ENCODE data around the gene FRMD8.
A peak's percentile ranks its signal among the peaks of the same experiment; 100 is the strongest.
"Not testable (repeated sequence)": the region's sequence is repeated elsewhere in the genome, so short reads cannot be mapped to it uniquely, and the experiment has no call there.

Gene FRMD8

DNA sequence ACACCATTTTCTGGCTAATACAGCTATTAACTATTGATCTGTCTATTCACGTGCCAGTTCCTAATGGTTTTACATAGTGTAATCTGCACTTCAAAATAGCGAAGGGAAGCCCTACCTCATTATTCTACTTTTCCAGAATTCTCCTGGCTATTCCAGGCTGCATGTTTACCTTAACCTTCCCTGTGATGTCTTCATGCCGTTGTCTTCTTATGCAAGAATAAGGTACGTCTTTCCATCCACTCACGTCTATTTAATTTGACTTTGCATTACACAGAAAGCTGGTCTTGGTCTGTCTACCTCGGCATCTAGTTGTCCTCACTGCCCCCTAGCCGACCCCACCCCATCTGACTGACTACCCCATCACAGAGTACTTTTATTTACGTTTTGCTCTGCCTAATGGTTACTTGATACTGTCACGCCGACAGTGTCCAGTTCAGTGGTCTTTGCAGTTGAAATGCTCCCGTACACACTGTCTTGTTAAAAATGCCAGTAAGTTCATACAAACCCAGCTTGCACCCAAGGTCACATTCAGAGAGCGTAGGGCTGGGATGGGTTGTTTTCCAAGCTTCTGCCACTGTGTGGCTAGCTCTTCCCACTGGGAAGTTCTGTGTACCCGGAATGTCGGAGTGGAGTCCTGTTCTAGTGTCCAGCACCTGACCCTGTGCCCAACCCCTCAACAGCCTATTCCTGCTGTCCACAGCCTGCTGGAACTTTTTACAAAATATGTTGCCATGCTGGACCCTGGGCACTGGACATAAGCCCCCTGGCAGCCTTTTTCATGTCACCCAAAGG lies 51.2 kb downstream of the FRMD8 start:
- DNase-seq = no peak

DNA sequence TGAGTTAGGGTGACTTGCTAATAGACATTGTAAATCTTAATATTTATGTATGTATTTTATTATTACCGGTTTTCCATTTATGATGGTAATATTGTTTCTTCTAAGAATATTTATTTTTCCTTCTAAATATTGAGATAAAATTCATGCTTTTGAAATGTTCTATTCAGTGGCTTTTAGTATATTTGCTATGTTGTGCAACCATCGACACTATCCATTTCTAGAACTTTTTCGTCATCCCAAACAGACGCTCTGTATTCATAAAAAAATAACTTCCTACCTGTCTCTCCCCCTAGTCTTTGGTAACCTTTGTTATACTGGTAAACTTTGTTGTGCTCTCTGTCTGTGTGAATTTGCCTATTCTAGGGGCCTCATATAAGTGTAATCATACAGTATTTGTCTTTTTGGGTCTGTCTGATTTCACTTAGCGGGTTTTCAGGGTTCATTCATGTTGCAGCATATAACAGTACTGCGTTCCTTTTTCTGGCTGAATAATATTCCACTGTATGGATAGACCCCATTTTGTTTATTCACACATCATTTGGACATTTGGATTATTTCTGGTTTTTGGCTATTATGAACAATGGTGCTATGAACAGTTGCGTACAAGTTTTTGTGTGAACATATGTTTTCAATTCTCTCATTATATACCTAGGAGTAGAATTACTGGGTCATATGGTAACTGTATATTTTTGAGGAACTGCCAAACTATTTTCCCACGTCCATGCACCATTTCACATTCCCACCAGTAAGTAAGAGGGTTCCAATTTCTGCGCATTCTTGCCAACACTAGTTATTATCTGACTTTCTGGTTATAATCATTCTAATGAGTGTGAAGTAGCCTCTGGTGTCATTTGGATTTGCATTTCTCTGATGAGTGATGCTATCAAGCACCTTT lies 52.1 kb downstream of the FRMD8 start:
- DNase-seq = peak; percentile 73

GRCh38 chr11:65439331-65440181 lies 53.1 kb downstream of the FRMD8 start:
- no peak for DNase-seq

DNA sequence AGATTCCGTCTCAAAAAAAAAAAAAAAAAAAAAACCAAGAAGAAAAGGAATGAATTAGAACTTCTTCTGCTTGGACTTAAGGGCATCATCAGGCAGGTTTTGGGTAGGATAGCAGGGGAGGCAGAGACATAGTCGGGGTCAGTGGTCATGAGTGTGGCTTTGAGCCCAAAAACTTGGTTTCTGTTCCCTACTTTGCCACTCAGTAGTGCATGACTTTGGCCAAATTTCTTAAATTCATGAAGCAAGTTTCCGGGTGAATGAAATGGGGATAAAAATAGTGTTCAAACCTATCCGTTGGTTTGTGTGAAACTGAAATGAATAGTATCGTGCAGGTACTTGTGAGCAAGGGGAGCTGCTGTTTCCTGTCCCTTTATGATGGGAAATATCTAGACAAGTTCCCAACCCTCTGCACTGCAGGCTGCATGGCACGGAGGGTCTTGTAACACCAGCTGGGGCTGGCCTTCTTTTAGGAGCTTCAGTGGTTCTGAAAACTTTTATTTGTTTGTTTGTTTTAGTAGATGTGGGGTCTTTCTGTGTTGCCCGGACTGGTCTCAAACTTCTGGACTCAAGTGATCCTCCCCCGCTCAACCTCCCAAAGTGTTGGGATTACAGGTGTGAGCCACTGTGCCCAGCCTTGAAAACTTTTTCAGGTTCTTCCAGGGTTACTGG lies 54.5 kb downstream of the FRMD8 start:
- DNase-seq = no peak

DNA sequence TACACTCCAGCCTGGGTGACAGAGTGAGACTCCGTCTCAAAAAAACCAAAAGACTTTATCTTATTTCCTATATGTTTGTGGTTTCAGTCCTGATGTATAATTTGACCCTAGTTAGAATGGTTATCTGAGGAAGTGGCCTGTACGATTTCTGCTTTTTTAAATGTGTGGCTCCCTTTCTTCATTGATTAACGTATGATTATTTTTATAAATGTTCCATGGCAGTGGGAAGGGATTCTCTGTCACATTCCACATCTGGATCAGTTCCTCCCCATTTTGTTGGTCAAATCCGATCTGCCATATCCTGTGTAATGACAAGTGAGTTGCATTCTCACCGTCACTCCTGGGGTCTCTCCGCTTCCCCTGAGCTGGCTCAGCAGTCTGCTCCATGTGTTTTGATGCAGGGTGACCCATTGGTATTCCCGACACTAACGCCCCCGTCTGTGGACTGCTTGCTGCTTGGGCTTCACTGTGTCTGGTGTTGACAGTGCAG lies 56.5 kb downstream of the FRMD8 start:
- no peak for DNase-seq

GRCh38 chr11:65444314-65445051 lies 58.0 kb downstream of the FRMD8 start:
- DNase-seq = no peak

- DNase-seq = no peak
Observed at GRCh38 chr11:65445101-65445603, 58.7 kb downstream of the FRMD8 start.

GRCh38 chr11:65445604-65446445 lies 59.4 kb downstream of the FRMD8 start:
- no peak for DNase-seq

DNA sequence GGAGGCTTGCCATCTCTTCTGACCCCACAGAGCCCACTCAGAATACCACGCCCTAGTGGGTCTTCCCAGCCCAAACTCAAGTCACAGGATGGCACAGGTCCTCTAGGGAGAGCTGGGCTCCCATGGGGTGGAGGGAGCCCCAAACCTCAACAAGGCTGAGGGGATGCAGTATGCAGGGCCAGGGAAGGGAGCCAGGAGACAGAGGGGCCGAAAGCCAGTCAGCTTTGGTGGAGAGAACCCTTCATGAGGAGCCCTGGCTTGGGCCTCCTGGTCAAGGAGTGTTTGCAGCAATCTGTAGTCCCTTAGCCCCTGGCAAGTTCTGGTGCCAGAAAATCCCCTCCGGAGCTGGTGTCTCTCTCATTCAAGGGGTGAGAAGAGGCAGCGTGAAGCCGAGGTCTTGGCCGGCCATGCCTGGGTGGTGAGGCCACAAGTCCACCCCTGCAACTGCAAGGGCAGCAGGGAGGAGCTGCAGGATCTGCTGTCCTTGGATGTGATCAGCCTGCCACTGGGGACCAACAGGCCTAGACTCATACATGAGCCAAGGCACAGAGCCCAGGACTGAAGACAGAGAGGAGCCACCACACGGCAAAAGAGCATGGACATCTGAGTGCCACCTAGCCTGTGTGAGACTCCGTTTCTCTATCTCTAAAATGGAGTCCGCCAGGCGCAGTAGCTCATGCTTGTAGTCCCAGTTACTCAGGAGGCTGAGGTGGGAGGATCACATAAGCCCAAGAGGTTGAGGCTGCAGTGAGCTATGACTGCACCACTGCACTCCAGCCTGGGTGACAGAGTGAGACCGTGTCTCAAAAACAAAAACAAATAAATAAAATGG lies 60.2 kb downstream of the FRMD8 start:
- no peak for DNase-seq

DNA sequence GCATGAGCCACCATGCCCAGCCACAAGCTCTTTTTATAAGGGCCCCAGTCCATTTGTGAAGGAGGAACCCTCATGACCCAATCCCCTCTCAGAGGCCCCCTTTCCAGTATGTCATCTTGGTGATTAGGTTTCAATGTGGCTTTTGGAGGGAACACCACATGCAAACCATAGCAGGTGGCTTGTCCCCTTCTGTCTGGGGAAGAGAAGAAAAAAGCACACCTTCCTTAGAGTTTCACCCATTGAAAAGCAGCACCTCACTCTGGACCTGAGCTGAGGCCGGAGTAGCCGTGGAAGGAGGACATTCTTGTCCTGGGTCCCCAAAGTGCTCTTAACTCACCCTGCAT lies 61.6 kb downstream of the FRMD8 start:
- DNase-seq = no peak

- no peak for DNase-seq
Observed at GRCh38 chr11:65448418-65449105, 62.1 kb downstream of the FRMD8 start.

- DNase-seq = not testable (repeated sequence)
Observed at GRCh38 chr11:65451301-65451700, 64.9 kb downstream of the FRMD8 start.

DNA sequence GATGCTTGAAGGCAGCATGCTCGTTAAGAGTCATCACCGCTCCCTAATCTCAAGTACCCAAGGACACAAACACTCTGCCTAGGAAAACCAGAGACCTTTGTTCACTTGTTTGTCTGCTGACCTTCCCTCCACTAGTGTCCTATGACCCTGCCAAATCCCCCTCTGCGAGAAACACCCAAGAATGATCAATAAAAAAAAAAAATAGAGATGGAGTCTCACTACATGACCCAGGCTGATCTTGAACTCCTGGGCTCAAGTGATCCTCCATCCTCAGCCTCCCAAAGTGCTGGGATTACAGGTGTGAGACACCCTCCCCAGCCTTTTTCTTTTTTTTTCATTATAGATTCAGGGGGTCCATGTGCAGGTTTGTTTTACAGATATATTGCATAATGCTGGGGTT lies 65.8 kb downstream of the FRMD8 start:
- not testable (repeated sequence) for DNase-seq

- no peak for DNase-seq
Observed at GRCh38 chr11:65452806-65453490, 66.5 kb downstream of the FRMD8 start.

DNA sequence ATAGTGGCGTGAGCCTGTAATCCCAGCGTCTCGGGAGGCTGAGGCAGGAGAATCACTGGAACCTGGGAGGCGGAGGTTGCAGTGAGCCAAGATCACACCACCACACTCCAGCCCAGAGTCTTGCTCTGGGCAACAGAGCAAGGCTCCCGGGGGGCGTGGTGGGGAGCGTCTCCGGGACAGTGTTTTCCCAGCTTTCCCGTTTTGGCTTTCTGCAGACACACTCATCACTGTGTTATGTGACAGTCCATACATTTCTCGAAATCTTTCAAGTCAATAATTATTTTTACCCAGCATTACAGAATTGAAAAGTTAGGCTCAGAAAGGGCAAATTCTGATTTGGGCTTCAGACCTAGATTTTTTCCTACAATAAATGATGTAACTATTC lies 67.9 kb downstream of the FRMD8 start:
- DNase-seq = no peak

DNA sequence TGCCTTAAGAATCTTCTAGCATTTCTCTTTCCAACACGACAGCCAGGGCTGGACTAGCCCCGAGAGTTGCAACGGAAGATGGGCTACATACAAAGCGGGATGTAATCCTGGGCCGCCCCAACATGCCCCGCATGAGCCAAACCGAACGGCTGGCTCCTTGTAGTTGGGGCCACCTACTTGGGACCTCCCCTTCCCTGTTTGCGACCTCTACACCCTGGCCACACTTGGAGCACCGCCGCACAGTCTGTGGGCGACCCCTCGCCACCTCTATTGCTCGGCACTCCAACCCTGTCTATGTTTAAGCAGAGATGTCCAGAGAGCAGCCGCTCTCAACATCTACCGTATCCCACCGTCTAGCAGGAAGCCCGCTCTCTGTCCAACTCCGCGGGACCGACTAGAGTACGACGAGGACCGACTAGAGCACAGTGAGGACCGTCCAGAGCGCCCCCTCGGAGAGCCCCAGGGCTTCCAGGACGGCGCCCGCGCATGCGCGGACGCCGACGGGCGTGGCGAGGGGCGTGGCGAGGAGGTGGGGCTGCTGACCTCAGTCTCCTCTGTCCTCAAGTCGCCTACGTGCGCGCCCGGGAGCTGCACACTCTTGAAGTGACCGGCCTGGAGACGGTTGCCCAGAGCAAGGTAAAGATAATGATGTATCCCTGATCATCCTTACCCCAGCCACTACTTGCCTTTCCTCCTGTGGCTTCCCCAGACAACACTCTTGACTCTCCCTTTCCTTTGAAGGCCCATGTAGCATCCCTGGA lies 68.4 kb downstream of the FRMD8 start:
- DNase-seq = peak; percentile 84

DNA sequence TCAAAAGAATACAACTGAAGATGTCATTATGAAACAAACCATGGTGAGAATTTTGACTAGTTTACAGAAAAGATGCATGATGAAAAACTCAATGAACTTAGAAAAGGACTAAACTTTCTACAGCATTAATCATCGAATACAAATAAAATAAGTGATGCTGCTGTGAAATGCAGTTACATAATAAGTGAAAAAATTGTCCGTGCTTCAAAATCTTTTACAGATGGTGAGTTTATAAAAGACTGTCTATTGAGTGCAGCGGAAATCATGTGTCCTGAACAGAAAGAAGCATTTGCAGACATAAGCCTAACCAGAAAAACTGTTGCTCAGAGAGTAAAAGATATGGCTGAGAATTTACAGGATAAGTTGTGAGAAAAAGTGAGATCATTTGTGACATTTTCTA lies 70.0 kb downstream of the FRMD8 start:
- no peak for DNase-seq

DNA sequence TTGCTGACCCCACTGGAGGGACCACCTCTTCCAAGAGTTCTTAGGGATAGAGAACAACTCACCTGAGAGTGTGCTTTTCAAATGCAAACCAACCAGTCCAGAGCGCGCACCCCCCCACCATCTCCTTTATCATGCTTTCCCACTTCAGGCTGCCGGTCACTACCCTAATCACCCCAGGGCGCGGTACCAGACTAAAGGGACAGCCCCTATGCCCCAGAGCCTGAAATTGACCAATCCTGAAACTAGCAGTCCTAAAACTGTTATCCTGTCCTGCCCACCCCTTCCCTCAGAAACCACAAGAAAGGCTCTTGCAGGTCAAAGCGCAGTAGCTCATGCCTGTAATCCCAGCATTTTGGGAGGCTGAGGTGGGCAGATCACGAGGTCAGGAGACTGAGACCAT lies 73.1 kb downstream of the FRMD8 start:
- DNase-seq = no peak
